Measurements from ENCODE around the gene CHSY1.

DNA sequence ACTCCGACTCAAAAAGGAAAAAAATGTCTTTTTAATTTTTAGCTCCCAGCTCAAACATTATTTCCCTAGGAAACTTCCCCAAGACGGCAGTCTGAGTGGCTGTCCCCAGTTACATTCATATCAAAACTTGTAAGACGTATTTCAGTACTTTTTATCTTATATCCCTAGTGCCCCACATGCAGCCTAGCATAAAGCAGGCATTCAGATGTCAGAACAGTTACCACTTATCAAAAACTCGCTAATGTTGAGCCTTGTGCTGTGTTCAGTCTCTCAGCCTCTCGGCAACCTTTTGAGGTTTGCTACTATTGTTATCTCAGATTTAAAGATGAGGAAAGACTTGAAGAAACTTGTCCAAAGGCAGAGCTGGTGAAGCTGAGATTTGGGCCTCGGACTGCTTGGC, 32.1 kb upstream of the CHSY1 start:
- TF ChIP-seq, protein P1, sequence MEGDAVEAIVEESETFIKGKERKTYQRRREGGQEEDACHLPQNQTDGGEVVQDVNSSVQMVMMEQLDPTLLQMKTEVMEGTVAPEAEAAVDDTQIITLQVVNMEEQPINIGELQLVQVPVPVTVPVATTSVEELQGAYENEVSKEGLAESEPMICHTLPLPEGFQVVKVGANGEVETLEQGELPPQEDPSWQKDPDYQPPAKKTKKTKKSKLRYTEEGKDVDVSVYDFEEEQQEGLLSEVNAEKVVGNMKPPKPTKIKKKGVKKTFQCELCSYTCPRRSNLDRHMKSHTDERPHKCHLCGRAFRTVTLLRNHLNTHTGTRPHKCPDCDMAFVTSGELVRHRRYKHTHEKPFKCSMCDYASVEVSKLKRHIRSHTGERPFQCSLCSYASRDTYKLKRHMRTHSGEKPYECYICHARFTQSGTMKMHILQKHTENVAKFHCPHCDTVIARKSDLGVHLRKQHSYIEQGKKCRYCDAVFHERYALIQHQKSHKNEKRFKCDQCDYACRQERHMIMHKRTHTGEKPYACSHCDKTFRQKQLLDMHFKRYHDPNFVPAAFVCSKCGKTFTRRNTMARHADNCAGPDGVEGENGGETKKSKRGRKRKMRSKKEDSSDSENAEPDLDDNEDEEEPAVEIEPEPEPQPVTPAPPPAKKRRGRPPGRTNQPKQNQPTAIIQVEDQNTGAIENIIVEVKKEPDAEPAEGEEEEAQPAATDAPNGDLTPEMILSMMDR (IDR thresholded peaks at IDR 0.05) = no peak
- TF ChIP-seq EZH2phosphoT487 (IDR thresholded peaks at IDR 0.05) (no peak), EZH2 (IDR thresholded peaks at IDR 0.05) (no peak)

Measured in neural progenitor cell (in vitro differentiated cells).